H1 (cell line): ENCODE data around the gene DDHD1.

Experiments
- CREB1 ChIP-seq: IDR thresholded peaks from 2 replicates; pipeline ENCODE4 v1.6.1; 2012; ENCODE audit warnings: inconsistent platforms
- CTCF ChIP-seq, 3 experiments: IDR thresholded peaks; 1 replicate in 2 of 3; 2 replicates in 1 of 3; pipeline versions ENCODE4 v1.5.1 to v1.6.1; 2011; ENCODE audit warnings: low read length in 3 of 3, mild to moderate bottlenecking in 3 of 3, inconsistent platforms in 2 of 3, low read depth in 1 of 3, moderate library complexity in 1 of 3; ENCODE audit not compliant: insufficient read depth in 1 of 3; ENCODE audit errors: control extremely low read depth in 1 of 3
- EP300 ChIP-seq, 2 experiments: IDR thresholded peaks; 1 replicate in 1 of 2; 2 replicates in 1 of 2; pipeline ENCODE4 v1.6.1; 2011 to 2012; ENCODE audit warnings: low read depth in 2 of 2, low read length in 2 of 2, mild to moderate bottlenecking in 2 of 2, borderline replicate concordance in 1 of 2, inconsistent platforms in 1 of 2, moderate library complexity in 1 of 2
- POLR2A ChIP-seq, 2 experiments: IDR thresholded peaks; 1 replicate in 1 of 2; 2 replicates in 1 of 2; pipeline ENCODE4 v1.6.1; 2011; ENCODE audit warnings: low read depth in 2 of 2, low read length in 2 of 2, mild to moderate bottlenecking in 2 of 2; ENCODE audit errors: control extremely low read depth in 1 of 2
- RXRA ChIP-seq: IDR thresholded peaks from 2 replicates; pipeline ENCODE4 v1.6.1; 2011; ENCODE audit warnings: low read depth, mild to moderate bottlenecking, low read length, moderate library complexity; ENCODE audit not compliant: insufficient read depth
- USF2 ChIP-seq: IDR thresholded peaks from 2 replicates; pipeline ENCODE4 v1.6.1; 2011; ENCODE audit warnings: low read length, improper control_type of control experiment

GRCh38 chr14:53124786-53125185 is 28.3 kb downstream of the DDHD1 start:
- TF ChIP-seq RXRA = no peak
- no peak for TF ChIP-seq CREB1
- TF ChIP-seq CTCF (IDR thresholded peaks at IDR 0.05; ENCODE audit: control extremely low read depth in 1 of 3, insufficient read depth in 1 of 3, low read depth in 1 of 3, low read length in 3 of 3) = no peak
- TF ChIP-seq POLR2A (IDR thresholded peaks at IDR 0.05; ENCODE audit: control extremely low read depth in 1 of 2, low read depth in 2 of 2, low read length in 2 of 2) = no peak
- no peak for TF ChIP-seq EP300 (IDR thresholded peaks at IDR 0.05; ENCODE audit: borderline replicate concordance in 1 of 2, low read depth in 2 of 2, low read length in 2 of 2)
- TF ChIP-seq USF2 = no peak
